Measurements from ENCODE around the gene APOBEC3G. TPM values are rescaled to one million over a fixed set of nuclear protein-coding genes. Genes with fewer than 3 reads are reported as not detected.
"Not testable (repeated sequence)": the region's sequence is repeated elsewhere in the genome, so short reads cannot be mapped to it uniquely, and the experiment has no call there.

Gene APOBEC3G
- total RNA-seq, 5 donors from 2014 or later (not counting 1 experiment from before 2014, with no cell fraction given), result 29.7 to 71.3 (median 62.7) TPM

GRCh38 chr22:39045136-39045535, 31.9 kb upstream of the APOBEC3G start:
- H3K9me3 ChIP-seq; H3K27ac ChIP-seq (ENCODE audit: low read length); DNase-seq; H3K4me3 ChIP-seq (ENCODE audit: control insufficient read depth in 1 of 2, extremely low read depth in 1 of 2, low read length in 1 of 2); H3K27me3 Mint-ChIP-seq; H3K27me3 ChIP-seq (replicated peaks in 1 of 2; ENCODE audit: control insufficient read depth in 2 of 2, extremely low read depth in 1 of 2, insufficient read depth in 2 of 2, low read length in 1 of 2); POLR2A ChIA-PET; H3K4me3 Mint-ChIP-seq; CTCF ChIA-PET; ATAC-seq (replicated peaks in 1 of 4); H3K36me3 ChIP-seq (ENCODE audit: control insufficient read depth in 2 of 2, extremely low read depth in 1 of 2, insufficient read depth in 1 of 2, low read length in 1 of 2); H3K9me3 Mint-ChIP-seq: not testable (repeated sequence)
- Mint-ChIP-seq H3K27ac (peak overlapping the region; percentile 16 to 63), H3K4me1 (peaks cover 26 to 48% (median 27%) of the 10 kb centered on the region in 3 donors), H3K36me3 (peaks cover 19% of the 10 kb centered on the region)
- peaks cover 2 to 24% of the 10 kb centered on the region in 2 experiments for H3K4me1 ChIP-seq (ENCODE audit: control insufficient read depth in 1 of 2, extremely low read depth in 1 of 2, insufficient read depth in 2 of 2, low read length in 2 of 2)
- 88% methylated on average over 13 of the region's 14 CpGs for WGBS (ENCODE audit: insufficient coverage)

- ATAC-seq (replicated peaks in 1 of 4); H3K36me3 ChIP-seq (ENCODE audit: control insufficient read depth in 2 of 2, extremely low read depth in 1 of 2, insufficient read depth in 1 of 2, low read length in 1 of 2); H3K9me3 Mint-ChIP-seq; H3K9me3 ChIP-seq; H3K27ac Mint-ChIP-seq; H3K27ac ChIP-seq (ENCODE audit: low read length); H3K4me3 ChIP-seq (ENCODE audit: control insufficient read depth in 1 of 2, extremely low read depth in 1 of 2, low read length in 1 of 2); DNase-seq; H3K4me3 Mint-ChIP-seq; H3K4me1 ChIP-seq (ENCODE audit: control insufficient read depth in 1 of 2, extremely low read depth in 1 of 2, insufficient read depth in 2 of 2, low read length in 2 of 2); CTCF ChIA-PET; H3K27me3 ChIP-seq (replicated peaks in 1 of 2; ENCODE audit: control insufficient read depth in 2 of 2, extremely low read depth in 1 of 2, insufficient read depth in 2 of 2, low read length in 1 of 2); H3K27me3 Mint-ChIP-seq: not testable (repeated sequence)
- WGBS (ENCODE audit: insufficient coverage), result no CpG with 5 or more reads among the region's 7 CpGs
- Mint-ChIP-seq H3K36me3 (peaks cover 11% of the 10 kb centered on the region), H3K4me1 (peaks cover 6 to 22% (median 8%) of the 10 kb centered on the region in 3 donors)
- POLR2A ChIA-PET, result interaction anchor here in 1 of 2 donors (0.6 to 0.7 kb wide), 3 partner anchors 16 to 1026 kb away, joined by 3 to 4 read pairs (median 3); no protein-coding TSS in a partner anchor
Observed at GRCh38 chr22:39049486-39049885, 27.6 kb upstream of the APOBEC3G start.

GRCh38 chr22:39051844-39052495, 25.1 kb upstream of the APOBEC3G start:
- CTCF ChIA-PET; H3K27ac ChIP-seq (ENCODE audit: low read length); H3K36me3 Mint-ChIP-seq; H3K4me1 ChIP-seq (ENCODE audit: control insufficient read depth in 1 of 2, extremely low read depth in 1 of 2, insufficient read depth in 2 of 2, low read length in 2 of 2); H3K9me3 Mint-ChIP-seq; DNase-seq; H3K4me1 Mint-ChIP-seq; H3K27me3 Mint-ChIP-seq; POLR2A ChIA-PET; H3K27ac Mint-ChIP-seq; ATAC-seq (replicated peaks in 1 of 4); H3K36me3 ChIP-seq (ENCODE audit: control insufficient read depth in 2 of 2, extremely low read depth in 1 of 2, insufficient read depth in 1 of 2, low read length in 1 of 2); H3K27me3 ChIP-seq (replicated peaks in 1 of 2; ENCODE audit: control insufficient read depth in 2 of 2, extremely low read depth in 1 of 2, insufficient read depth in 2 of 2, low read length in 1 of 2); H3K4me3 Mint-ChIP-seq; H3K9me3 ChIP-seq; H3K4me3 ChIP-seq (ENCODE audit: control insufficient read depth in 1 of 2, extremely low read depth in 1 of 2, low read length in 1 of 2): not testable (repeated sequence)
- 99% methylated on average over 9 of the region's 18 CpGs for WGBS (ENCODE audit: insufficient coverage)

- CTCF ChIA-PET, result interaction anchor here in 1 of 2 donors (0.7 kb wide), 1 partner anchor 49 kb away, joined by 3 read pairs; no protein-coding TSS in a partner anchor
- 92% methylated on average over 7 of the region's 11 CpGs for WGBS (ENCODE audit: insufficient coverage)
- H3K4me1 ChIP-seq (ENCODE audit: control insufficient read depth in 1 of 2, extremely low read depth in 1 of 2, insufficient read depth in 2 of 2, low read length in 2 of 2), result no peaks in the 10 kb centered on the region
- no peak for DNase-seq
- H3K9me3 ChIP-seq, result no peaks in the 10 kb centered on the region
- H3K36me3 ChIP-seq (ENCODE audit: control insufficient read depth in 2 of 2, extremely low read depth in 1 of 2, insufficient read depth in 1 of 2, low read length in 1 of 2), result no peaks in the 10 kb centered on the region
- no peak overlapping the region for H3K27ac Mint-ChIP-seq
- H3K36me3 Mint-ChIP-seq, result no peaks in the 10 kb centered on the region
- no peaks in the 10 kb centered on the region for H3K27me3 ChIP-seq (replicated peaks in 1 of 2; ENCODE audit: control insufficient read depth in 2 of 2, extremely low read depth in 1 of 2, insufficient read depth in 2 of 2, low read length in 1 of 2)
- POLR2A ChIA-PET, result no interaction called here
- H3K9me3 Mint-ChIP-seq, result no peaks in the 10 kb centered on the region
- H3K27me3 Mint-ChIP-seq, result no peaks in the 10 kb centered on the region
- H3K4me3 ChIP-seq (ENCODE audit: control insufficient read depth in 1 of 2, extremely low read depth in 1 of 2, low read length in 1 of 2), result no peak overlapping the region
- H3K4me1 Mint-ChIP-seq, result no peaks in the 10 kb centered on the region
- H3K27ac ChIP-seq (ENCODE audit: low read length), result no peak overlapping the region
- ATAC-seq (replicated peaks in 1 of 4), result no peak
- no peak overlapping the region for H3K4me3 Mint-ChIP-seq
Observed at GRCh38 chr22:39055658-39056057, 21.4 kb upstream of the APOBEC3G start.

- H3K36me3 Mint-ChIP-seq; H3K36me3 ChIP-seq (ENCODE audit: control insufficient read depth in 2 of 2, extremely low read depth in 1 of 2, insufficient read depth in 1 of 2, low read length in 1 of 2); H3K4me3 Mint-ChIP-seq; H3K27ac Mint-ChIP-seq; H3K9me3 ChIP-seq; POLR2A ChIA-PET; H3K9me3 Mint-ChIP-seq; DNase-seq; H3K27ac ChIP-seq (ENCODE audit: low read length); H3K4me1 ChIP-seq (ENCODE audit: control insufficient read depth in 1 of 2, extremely low read depth in 1 of 2, insufficient read depth in 2 of 2, low read length in 2 of 2); H3K27me3 ChIP-seq (replicated peaks in 1 of 2; ENCODE audit: control insufficient read depth in 2 of 2, extremely low read depth in 1 of 2, insufficient read depth in 2 of 2, low read length in 1 of 2); CTCF ChIA-PET; ATAC-seq (replicated peaks in 1 of 4); H3K27me3 Mint-ChIP-seq; H3K4me3 ChIP-seq (ENCODE audit: control insufficient read depth in 1 of 2, extremely low read depth in 1 of 2, low read length in 1 of 2): not testable (repeated sequence)
- 43% methylated on average over 4 of the region's 6 CpGs for WGBS (ENCODE audit: insufficient coverage)
- H3K4me1 Mint-ChIP-seq, result peaks cover 0 to 11% (median 3%) of the 10 kb centered on the region in 3 donors
Observed at GRCh38 chr22:39061290-39061689, 15.8 kb upstream of the APOBEC3G start.

GRCh38 chr22:39061951-39062350, 15.1 kb upstream of the APOBEC3G start:
- H3K36me3 ChIP-seq (ENCODE audit: control insufficient read depth in 2 of 2, extremely low read depth in 1 of 2, insufficient read depth in 1 of 2, low read length in 1 of 2); H3K27me3 Mint-ChIP-seq; H3K4me3 Mint-ChIP-seq; H3K27ac ChIP-seq (ENCODE audit: low read length); CTCF ChIA-PET; ATAC-seq (replicated peaks in 1 of 4); H3K9me3 Mint-ChIP-seq; H3K36me3 Mint-ChIP-seq; H3K9me3 ChIP-seq; DNase-seq; POLR2A ChIA-PET; H3K4me3 ChIP-seq (ENCODE audit: control insufficient read depth in 1 of 2, extremely low read depth in 1 of 2, low read length in 1 of 2); H3K27ac Mint-ChIP-seq; H3K27me3 ChIP-seq (replicated peaks in 1 of 2; ENCODE audit: control insufficient read depth in 2 of 2, extremely low read depth in 1 of 2, insufficient read depth in 2 of 2, low read length in 1 of 2): not testable (repeated sequence)
- H3K4me1 ChIP-seq (ENCODE audit: control insufficient read depth in 1 of 2, extremely low read depth in 1 of 2, insufficient read depth in 2 of 2, low read length in 2 of 2), result peaks cover 0 to 11% of the 10 kb centered on the region in 2 experiments
- 86% methylated on average over 10 of the region's 10 CpGs for WGBS (ENCODE audit: insufficient coverage)
- H3K4me1 Mint-ChIP-seq, result peaks cover 0 to 11% (median 3%) of the 10 kb centered on the region in 3 donors

All from T-cell (primary cell).